Uterus (tissue), 4 donors: ENCODE measurements around the gene ATP7B. TPM values are rescaled to one million over a fixed set of nuclear protein-coding genes. Genes with fewer than 3 reads are reported as not detected.

Experiments
- DNase-seq, 2 donors: peaks; one replicate each; pipeline ENCODE4 v3.0.0-alpha.2; 2019 to 2020
- H3K27ac ChIP-seq, 2 donors: fragments of 200-600 bp; sonication (generic); 1 replicate in 1 of 2; 2 replicates in 1 of 2; pipeline ENCODE4 v1.5.1; 2016 to 2018
- H3K27me3 ChIP-seq, 2 donors: fragments of 200-600 bp; sonication (generic); one replicate each; pipeline ENCODE4 v1.5.1; 2018 to 2019; ENCODE audit warnings: control low read depth in 1 of 2
- H3K36me3 ChIP-seq, 2 donors: fragments of 200-600 bp; sonication (generic); one replicate each; pipeline ENCODE4 v1.5.1; 2019; ENCODE audit warnings: control low read depth in 1 of 2
- H3K4me1 ChIP-seq, 2 donors: fragments of 200-600 bp; sonication (generic); one replicate each; pipeline ENCODE4 v1.5.1; 2018 to 2019; ENCODE audit warnings: control low read depth in 1 of 2
- H3K4me3 ChIP-seq, 2 donors: fragments of 200-600 bp; sonication (generic); 1 replicate in 1 of 2; 2 replicates in 1 of 2; pipeline ENCODE4 v1.5.1; 2018 to 2019; ENCODE audit warnings: mild to moderate bottlenecking in 1 of 2
- H3K9me3 ChIP-seq, 2 donors: fragments of 200-600 bp; sonication (generic); one replicate each; pipeline ENCODE4 v1.5.1; 2019; ENCODE audit warnings: control low read depth in 1 of 2
- POLR2A ChIP-seq, 2 donors: fragments of 450-650 bp; IDR thresholded peaks; one replicate each; pipeline ENCODE4 v1.6.1; 2016; ENCODE audit warnings: antibody characterized with exemption in 2 of 2, mild to moderate bottlenecking in 1 of 2, moderate library complexity in 1 of 2
- intact Hi-C: fragments of 100-400 bp; cut with DNase I; formaldehyde crosslinking; loops from one replicate; pipeline ENCODE4 v1.15.1; 2023; ENCODE audit warnings: low total_unique reads
- total RNA-seq, 4 donors: library from RNA; depleted of rRNA in 3 of 4; stranded (reverse); fragments of >200 nt in 3 of 4; gene quantifications; one replicate each; pipeline versions ENCODE4 v1.1.0 to v1.2.4, GENCODE V29; 2014 to 2023
- TF ChIP-seq, protein P1 (sequence below), 4 experiments: fragments of 200-600 bp in 2 of 4; fragments of 450-650 bp in 2 of 4; sonication (generic) in 2 of 4; IDR thresholded peaks; one replicate each; pipeline ENCODE4 v1.5.1; 2016 to 2019; ENCODE audit warnings: antibody characterized with exemption in 4 of 4, mild to moderate bottlenecking in 2 of 4, moderate library complexity in 1 of 4
- donor health status: DM: yes; HTN: yes; CAD: no.

Gene ATP7B
- total RNA-seq: 10 to 100 TPM in 1 of 4 donors, 1 to 10 TPM in 3; 9.2 to 16.2 (median 9.9) TPM

DNA sequence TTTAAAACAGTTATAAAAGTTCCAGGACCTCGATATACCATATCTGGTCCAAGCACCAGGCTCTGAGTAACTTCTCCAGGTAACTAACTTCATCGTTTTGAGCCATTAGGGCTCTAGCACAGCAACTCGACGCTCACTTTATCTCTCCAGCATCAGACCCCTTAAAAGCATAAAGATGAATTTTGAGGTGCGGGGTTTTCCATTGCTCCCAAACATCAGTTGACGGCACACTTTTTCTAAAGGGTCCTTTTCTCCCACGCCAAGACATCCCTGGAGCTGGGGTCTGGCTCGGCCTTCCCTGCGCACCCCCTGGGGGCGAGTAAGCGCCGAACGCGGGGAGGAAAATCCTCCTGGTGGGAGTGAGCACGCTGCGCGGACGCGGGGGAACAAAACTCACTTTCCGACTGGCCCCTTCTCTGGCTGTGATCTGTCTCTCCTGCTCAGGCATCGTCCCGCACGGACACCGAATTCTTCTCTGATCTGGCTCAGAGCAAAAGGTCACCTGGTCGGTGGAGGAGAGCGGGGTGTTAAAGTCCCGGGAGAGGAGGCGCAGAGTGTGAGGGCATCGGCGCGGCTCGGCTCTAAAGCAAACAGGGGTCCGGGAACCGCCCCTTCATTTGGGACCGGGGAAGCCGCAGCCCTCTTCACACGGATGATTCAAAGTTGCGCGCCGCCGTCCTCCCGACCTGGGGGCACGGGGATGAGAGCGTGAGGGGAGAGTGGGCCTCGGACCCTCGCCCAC, at the start of gene ATP7B:
Gene ATP7B, minus strand, starts transcription at position 561 of the 742 bp plus-strand sequence. Its CDS starts 113 bp downstream, at position 448.
- peaks cover 0 to 5% of the 10 kb centered on the region in 2 donors for H3K4me1 ChIP-seq
- TF ChIP-seq POLR2A (IDR thresholded peaks at IDR 0.05): no peak
- TF ChIP-seq, protein P1, sequence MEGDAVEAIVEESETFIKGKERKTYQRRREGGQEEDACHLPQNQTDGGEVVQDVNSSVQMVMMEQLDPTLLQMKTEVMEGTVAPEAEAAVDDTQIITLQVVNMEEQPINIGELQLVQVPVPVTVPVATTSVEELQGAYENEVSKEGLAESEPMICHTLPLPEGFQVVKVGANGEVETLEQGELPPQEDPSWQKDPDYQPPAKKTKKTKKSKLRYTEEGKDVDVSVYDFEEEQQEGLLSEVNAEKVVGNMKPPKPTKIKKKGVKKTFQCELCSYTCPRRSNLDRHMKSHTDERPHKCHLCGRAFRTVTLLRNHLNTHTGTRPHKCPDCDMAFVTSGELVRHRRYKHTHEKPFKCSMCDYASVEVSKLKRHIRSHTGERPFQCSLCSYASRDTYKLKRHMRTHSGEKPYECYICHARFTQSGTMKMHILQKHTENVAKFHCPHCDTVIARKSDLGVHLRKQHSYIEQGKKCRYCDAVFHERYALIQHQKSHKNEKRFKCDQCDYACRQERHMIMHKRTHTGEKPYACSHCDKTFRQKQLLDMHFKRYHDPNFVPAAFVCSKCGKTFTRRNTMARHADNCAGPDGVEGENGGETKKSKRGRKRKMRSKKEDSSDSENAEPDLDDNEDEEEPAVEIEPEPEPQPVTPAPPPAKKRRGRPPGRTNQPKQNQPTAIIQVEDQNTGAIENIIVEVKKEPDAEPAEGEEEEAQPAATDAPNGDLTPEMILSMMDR (IDR thresholded peaks at IDR 0.05): no peak
- H3K27me3 ChIP-seq: no peaks in the 10 kb centered on the region
- peak in 1 of 2 donors; percentile 24 for DNase-seq
- peak within 1 kb of the TSS; percentile 85 to 91 for H3K4me3 ChIP-seq
- intact Hi-C loops: no loop called here
- H3K27ac ChIP-seq: peak within 1 kb of the TSS; percentile 76 to 83
- H3K36me3 ChIP-seq: no peaks in the 10 kb centered on the region
- no peaks in the 10 kb centered on the region for H3K9me3 ChIP-seq

DNA sequence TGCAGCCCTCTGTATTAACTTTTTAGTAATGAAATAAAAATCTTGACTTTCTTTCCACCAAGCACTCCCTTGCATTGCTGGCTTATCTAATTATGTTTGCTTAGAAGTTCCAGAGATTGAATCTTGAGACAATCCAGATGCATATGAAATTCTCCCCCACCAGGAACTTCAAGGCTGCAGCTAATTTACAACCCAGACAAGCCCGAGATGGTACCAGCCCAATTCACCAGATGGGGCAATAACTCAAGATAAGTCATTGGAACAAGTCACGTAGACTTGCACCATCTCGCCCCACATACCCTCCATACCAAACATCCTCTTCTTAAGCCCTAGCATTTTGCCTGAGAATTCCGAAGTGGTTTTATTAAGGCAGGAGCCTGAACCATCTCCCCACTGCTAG, 42.2 kb upstream of the ATP7B start:
- Histone ChIP-seq H3K27me3 (no peaks in the 10 kb centered on the region), H3K27ac (no peak overlapping the region), H3K9me3 (no peaks in the 10 kb centered on the region), H3K36me3 (no peaks in the 10 kb centered on the region), H3K4me1 (no peaks in the 10 kb centered on the region), H3K4me3 (no peak overlapping the region)
- intact Hi-C loops: no loop called here
- TF ChIP-seq, protein P1 (IDR thresholded peaks at IDR 0.05): no peak
- TF ChIP-seq POLR2A (IDR thresholded peaks at IDR 0.05): no peak
- DNase-seq: no peak

DNA sequence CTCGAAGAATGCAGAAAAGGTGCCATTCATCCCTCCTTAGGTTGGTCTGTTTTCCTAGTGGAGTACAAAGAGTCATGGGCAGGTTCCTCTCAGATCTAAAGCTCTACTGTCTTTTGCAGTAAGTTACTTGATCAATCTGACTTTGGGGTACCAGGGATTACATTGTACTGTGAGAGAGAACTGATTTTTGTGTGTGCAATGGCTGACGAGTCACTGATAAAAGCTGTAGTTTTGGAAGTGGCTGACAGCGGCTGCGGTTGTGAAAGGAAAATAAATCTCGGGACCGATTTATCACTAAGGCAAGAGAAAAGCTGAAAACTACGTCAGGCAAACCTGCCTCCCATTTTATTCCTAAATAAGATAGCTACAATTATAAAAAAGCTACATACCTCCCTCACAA, 40.1 kb upstream of the ATP7B start:
- Histone ChIP-seq H3K27ac (no peak overlapping the region), H3K36me3 (no peaks in the 10 kb centered on the region), H3K27me3 (no peaks in the 10 kb centered on the region), H3K9me3 (no peaks in the 10 kb centered on the region), H3K4me3 (no peak overlapping the region), H3K4me1 (no peaks in the 10 kb centered on the region)
- intact Hi-C loops: no loop called here
- no peak for DNase-seq
- no peak for TF ChIP-seq POLR2A (IDR thresholded peaks at IDR 0.05)
- TF ChIP-seq, protein P1 (IDR thresholded peaks at IDR 0.05): no peak

DNA sequence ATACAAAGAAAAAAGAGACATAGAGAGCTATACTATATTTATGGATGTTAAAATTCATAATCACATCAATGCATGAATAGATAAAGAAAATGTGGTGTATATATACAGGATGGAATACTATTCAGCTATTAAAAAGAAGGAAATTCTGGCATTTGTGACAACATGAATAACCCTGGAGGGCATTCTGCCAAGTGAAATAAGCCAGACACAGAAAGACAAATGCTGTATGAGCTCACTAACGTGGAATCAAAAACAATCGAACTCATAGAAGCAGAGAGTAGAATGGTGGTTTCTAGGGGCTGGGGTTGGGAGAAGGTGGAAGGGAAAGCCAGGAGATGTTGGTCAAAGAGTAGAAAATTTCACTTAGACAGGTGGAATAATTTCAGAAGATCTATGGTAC, 37.3 kb upstream of the ATP7B start:
- Histone ChIP-seq H3K27ac (no peak overlapping the region), H3K9me3 (no peaks in the 10 kb centered on the region), H3K4me3 (no peak overlapping the region), H3K27me3 (no peaks in the 10 kb centered on the region), H3K4me1 (no peaks in the 10 kb centered on the region), H3K36me3 (no peaks in the 10 kb centered on the region)
- intact Hi-C loops: no loop called here
- no peak for DNase-seq
- TF ChIP-seq, protein P1 (IDR thresholded peaks at IDR 0.05): no peak
- no peak for TF ChIP-seq POLR2A (IDR thresholded peaks at IDR 0.05)

DNA sequence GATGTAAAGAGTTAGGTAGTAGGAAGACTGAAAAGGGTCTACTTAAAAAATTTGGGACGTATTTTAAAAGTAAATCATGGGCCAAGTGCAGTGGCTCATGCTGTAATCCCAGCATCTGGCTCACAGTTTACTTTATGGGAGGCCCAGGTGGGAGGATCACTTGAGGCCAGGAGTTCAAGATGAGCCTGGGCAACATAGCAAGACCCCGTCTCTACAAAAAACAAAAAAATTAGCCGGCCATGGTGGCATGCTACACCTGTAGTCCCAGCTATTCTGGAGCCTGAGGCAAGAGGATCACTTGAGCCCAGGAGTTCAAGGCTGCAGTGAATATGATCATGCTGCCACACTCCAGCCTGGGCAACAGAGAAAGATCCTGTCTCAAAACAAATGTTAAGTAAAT, 36.2 kb upstream of the ATP7B start:
- H3K27me3 ChIP-seq: no peaks in the 10 kb centered on the region
- no peaks in the 10 kb centered on the region for H3K4me1 ChIP-seq
- H3K9me3 ChIP-seq: no peaks in the 10 kb centered on the region
- no peak overlapping the region for H3K27ac ChIP-seq
- TF ChIP-seq, protein P1 (IDR thresholded peaks at IDR 0.05): no peak
- no peak for TF ChIP-seq POLR2A (IDR thresholded peaks at IDR 0.05)
- H3K4me3 ChIP-seq: no peak overlapping the region
- no peaks in the 10 kb centered on the region for H3K36me3 ChIP-seq
- no peak for DNase-seq
- intact Hi-C loops: no loop called here
